Ovary (tissue), 9 donors: ENCODE measurements around the gene UNC13B. TPM values are rescaled to one million over a fixed set of nuclear protein-coding genes. Genes with fewer than 3 reads are reported as not detected.

ENCODE experiments used
- DNase-seq, 5 donors: peaks; one replicate each; pipeline ENCODE4 v3.0.0-alpha.2; 2019 to 2020
- H3K27ac ChIP-seq, 2 donors: fragments of 200-600 bp; one replicate each; pipeline versions ENCODE4 v1.5.1 to v1.8.0; 2019 to 2022
- H3K27me3 ChIP-seq: fragments of 200-600 bp; one replicate; pipeline ENCODE4 v1.8.0; 2022
- H3K36me3 ChIP-seq: fragments of 200-600 bp; sonication (generic); one replicate; pipeline ENCODE4 v1.5.1; 2019
- H3K4me1 ChIP-seq: one replicate; pipeline ENCODE4 v1.8.1; 2013; ENCODE audit warnings: mild to moderate bottlenecking, moderate library complexity; ENCODE audit not compliant: insufficient read depth
- H3K4me3 ChIP-seq: fragments of 200-600 bp; sonication (generic); one replicate; pipeline ENCODE4 v1.5.1; 2017
- H3K9me3 ChIP-seq, 2 donors: fragments of 200-600 bp in 1 of 2; sonication (generic) in 1 of 2; one replicate each; pipeline versions ENCODE4 v1.5.1 to v1.8.1; 2013 to 2019; ENCODE audit warnings: mild to moderate bottlenecking in 1 of 2, moderate library complexity in 1 of 2
- EP300 ChIP-seq: sonication (generic); formaldehyde crosslinking; IDR thresholded peaks from one replicate; pipeline ENCODE4 v1.6.1; 2017; ENCODE audit warnings: antibody characterized with exemption
- POLR2A ChIP-seq: fragments of 450-650 bp; IDR thresholded peaks from one replicate; pipeline ENCODE4 v1.6.1; 2017; ENCODE audit warnings: antibody characterized with exemption, mild to moderate bottlenecking, moderate library complexity
- WGBS, 3 donors: extraction: QIAGEN DNeasy Blood & Tissue Kit in 1 of 3; methylation state at CpG; one replicate each; pipeline versions ENCODE4 v1.1.5 to v1.1.7; 2013 to 2017; 5-methylcytosine and 5-hydroxymethylcytosine counted together
- intact Hi-C, 4 donors: fragments of 100-400 bp; cut with DNase I; formaldehyde crosslinking; loops; one replicate each; pipeline versions ENCODE4 v1.11.0 to v1.15.1; 2022 to 2023
- polyA plus RNA-seq, 2 donors: library from polyadenylated mRNA; stranded (reverse); fragments of 200-250 nt in 1 of 2; fragments of 350-450 nt in 1 of 2; fragmentation: Illumina TruSeq in 1 of 2; extraction: RNeasy Lipid Tissue Mini Kit (QIAGEN cat#74804) in 1 of 2; gene quantifications; one replicate each; pipeline ENCODE4 v1.2.3, GENCODE V29; 2013 to 2014
- total RNA-seq, 7 donors: library from RNA; depleted of rRNA in 2 of 7; stranded (reverse); fragments of >200 nt in 2 of 7; fragmentation: NEBNext Ultra II Directional in 3 of 7; extraction: Animal tissue kit (Norgen Biotek cat#: 25700) in 3 of 7; gene quantifications; one replicate each; pipeline versions ENCODE4 v1.1.0 to v1.2.4, GENCODE V29; 2016 to 2023
- TF ChIP-seq, protein P1 (sequence below), 3 donors: fragments of 450-650 bp in 2 of 3; fragments of 200-600 bp in 1 of 3; IDR thresholded peaks; one replicate each; pipeline versions ENCODE4 v1.5.1 to v1.8.0; 2016 to 2022; ENCODE audit warnings: antibody characterized with exemption in 3 of 3, mild to moderate bottlenecking in 1 of 3
- donor health status: DM: no; HTN: no; CAD: no; lungs with moderate emphysema.
- donor health status: DM: no; HTN: no; CAD: no.
- donor health status: Bipolar disorder and iron deficiency.
- donor health status: DM: yes; HTN: yes; CAD: no.
- donor health status: DM: no; HTN: no; CAD: no.
- donor health status: DM: yes; HTN: yes; CAD: no.

The UNC13B gene
- total and polyA plus RNA-seq, 9 donors = 5.7 to 30.2 (median 16.6) TPM

DNA sequence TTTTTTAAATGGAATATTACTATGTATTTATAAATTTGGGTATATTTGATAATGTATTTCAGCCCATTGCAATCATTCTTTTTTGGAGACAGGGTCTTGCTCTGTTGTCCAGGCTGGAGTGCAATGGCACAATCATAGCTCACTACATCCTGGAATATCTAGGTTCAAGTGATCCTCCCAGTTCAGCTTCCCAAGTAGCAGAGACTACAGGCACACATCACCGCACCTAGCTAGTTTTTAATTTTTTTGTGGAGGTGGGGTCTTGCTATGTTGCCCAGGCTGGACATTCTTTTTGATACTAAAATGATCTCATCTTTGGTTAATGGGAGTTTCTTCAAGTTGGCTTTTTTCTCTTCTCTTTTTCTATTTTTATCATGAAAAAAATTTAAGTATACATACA lies 91.3 kb downstream of the UNC13B start:
- no peak for DNase-seq
- Histone ChIP-seq H3K4me3 (no peak overlapping the region), H3K36me3 (no peaks in the 10 kb centered on the region), H3K27ac (no peak overlapping the region), H3K4me1 (no peaks in the 10 kb centered on the region), H3K27me3 (no peaks in the 10 kb centered on the region), H3K9me3 (no peaks in the 10 kb centered on the region)
- TF ChIP-seq POLR2A = no peak
- TF ChIP-seq EP300 = no peak
- 97 to 98% (median 98%) methylated on average over 1 of the region's 1 CpG for WGBS, 3 donors
- intact Hi-C loops = loop anchor here in 1 of 4 donors (10.0 kb wide), 1 partner anchor 138 kb away; the partner anchor contains the start of gene ATOSB

- no peaks in the 10 kb centered on the region for H3K27me3 ChIP-seq
- no peaks in the 10 kb centered on the region for H3K36me3 ChIP-seq
- no peak overlapping the region for H3K27ac ChIP-seq
- intact Hi-C loops = loop anchor here in 1 of 4 donors (10.0 kb wide), 1 partner anchor 139 kb away; the partner anchor contains the start of gene ATOSB
- H3K9me3 ChIP-seq = no peaks in the 10 kb centered on the region
- TF ChIP-seq, protein P1, sequence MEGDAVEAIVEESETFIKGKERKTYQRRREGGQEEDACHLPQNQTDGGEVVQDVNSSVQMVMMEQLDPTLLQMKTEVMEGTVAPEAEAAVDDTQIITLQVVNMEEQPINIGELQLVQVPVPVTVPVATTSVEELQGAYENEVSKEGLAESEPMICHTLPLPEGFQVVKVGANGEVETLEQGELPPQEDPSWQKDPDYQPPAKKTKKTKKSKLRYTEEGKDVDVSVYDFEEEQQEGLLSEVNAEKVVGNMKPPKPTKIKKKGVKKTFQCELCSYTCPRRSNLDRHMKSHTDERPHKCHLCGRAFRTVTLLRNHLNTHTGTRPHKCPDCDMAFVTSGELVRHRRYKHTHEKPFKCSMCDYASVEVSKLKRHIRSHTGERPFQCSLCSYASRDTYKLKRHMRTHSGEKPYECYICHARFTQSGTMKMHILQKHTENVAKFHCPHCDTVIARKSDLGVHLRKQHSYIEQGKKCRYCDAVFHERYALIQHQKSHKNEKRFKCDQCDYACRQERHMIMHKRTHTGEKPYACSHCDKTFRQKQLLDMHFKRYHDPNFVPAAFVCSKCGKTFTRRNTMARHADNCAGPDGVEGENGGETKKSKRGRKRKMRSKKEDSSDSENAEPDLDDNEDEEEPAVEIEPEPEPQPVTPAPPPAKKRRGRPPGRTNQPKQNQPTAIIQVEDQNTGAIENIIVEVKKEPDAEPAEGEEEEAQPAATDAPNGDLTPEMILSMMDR (IDR thresholded peaks at IDR 0.05) = no peak
- TF ChIP-seq POLR2A (no peak), EP300 (no peak)
- H3K4me3 ChIP-seq = no peak overlapping the region
- no peak for DNase-seq
- no peaks in the 10 kb centered on the region for H3K4me1 ChIP-seq
Observed at GRCh38 chr9:35254237-35254636, 92.4 kb downstream of the UNC13B start.

GRCh38 chr9:35254984-35255857 lies 93.4 kb downstream of the UNC13B start:
- Histone ChIP-seq H3K36me3 (no peaks in the 10 kb centered on the region), H3K27me3 (no peaks in the 10 kb centered on the region), H3K4me1 (no peaks in the 10 kb centered on the region), H3K4me3 (no peak overlapping the region), H3K27ac (no peak overlapping the region), H3K9me3 (no peaks in the 10 kb centered on the region)
- TF ChIP-seq EP300 (no peak), POLR2A (no peak)
- TF ChIP-seq, protein P1 (IDR thresholded peaks at IDR 0.05) = no peak
- 68 to 72% (median 70%) methylated on average over 8 of the region's 8 CpGs for WGBS, 3 donors
- intact Hi-C loops = loop anchor here in 2 of 4 donors (5.0 to 10.0 kb wide), 2 partner anchors 138 to 140 kb away; partner anchors contain the start of gene ATOSB (in 2 of the 2)
- DNase-seq = no peak

DNA sequence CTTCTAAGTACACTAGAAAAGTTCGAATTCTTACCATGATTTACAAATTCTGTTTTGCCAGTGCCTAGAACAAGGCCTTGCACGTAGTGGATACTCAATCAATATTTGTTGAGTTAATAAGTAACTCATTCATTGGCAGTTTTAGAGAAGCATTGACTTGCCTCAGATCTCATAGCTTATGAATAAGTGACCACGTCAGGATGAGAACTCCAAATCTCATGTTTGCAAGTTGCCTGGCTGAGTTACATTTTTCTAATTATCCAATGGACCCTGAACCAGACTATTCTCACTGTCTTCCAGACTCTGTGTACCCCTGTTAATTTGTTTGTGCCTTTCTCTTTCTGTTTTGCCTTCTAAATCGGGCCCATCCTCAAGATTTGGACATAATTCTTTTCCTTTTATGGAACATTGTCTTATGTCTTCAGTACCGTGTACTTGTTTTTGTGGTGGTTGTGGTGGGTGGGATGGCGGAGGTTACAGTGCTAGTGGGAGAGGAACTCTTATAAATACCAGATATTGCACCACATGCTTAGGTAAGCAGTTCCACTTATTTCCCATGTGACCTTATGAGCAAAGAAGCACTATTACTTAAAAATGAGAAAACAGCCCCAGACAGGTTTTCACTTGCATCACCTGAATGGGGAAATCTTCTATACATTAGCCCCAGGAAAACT lies 96.3 kb downstream of the UNC13B start:
- WGBS, 3 donors = 82 to 88% (median 84%) methylated on average over 6 of the region's 6 CpGs
- DNase-seq = no peak
- H3K27ac ChIP-seq = no peak overlapping the region

More for the DNA sequence above, 96.3 kb downstream of the UNC13B start:
- H3K4me1 ChIP-seq = no peaks in the 10 kb centered on the region
- no peaks in the 10 kb centered on the region for H3K36me3 ChIP-seq
- H3K27me3 ChIP-seq = no peaks in the 10 kb centered on the region
- H3K4me3 ChIP-seq = no peak overlapping the region
- intact Hi-C loops = loop anchor here in 2 of 4 donors (5.0 to 10.0 kb wide), 2 partner anchors 141 to 143 kb away; partner anchors contain the start of gene ATOSB (in 2 of the 2)
- TF ChIP-seq, protein P1 (IDR thresholded peaks at IDR 0.05) = no peak
- TF ChIP-seq POLR2A (no peak), EP300 (no peak)
- no peaks in the 10 kb centered on the region for H3K9me3 ChIP-seq
